Endometrial microvascular endothelial cells (primary cell): ENCODE data around the gene UBXN10. TPM values are rescaled to one million over a fixed set of nuclear protein-coding genes. Genes with fewer than 3 reads are reported as not detected.

ENCODE experiments used
- in situ Hi-C: cut with HindIII; loops from 2 replicates; pipeline ENCODE4 v1.10.0; 2017; ENCODE audit warnings: low sequenced_read_pairs, low pct_unique_long_range_greater_than_20kb; ENCODE audit errors: inconsistent ontology term
- total RNA-seq: library from RNA; depleted of rRNA; stranded (reverse); fragments of >200 nt; gene quantifications from one replicate; pipeline ENCODE4 v1.2.3, GENCODE V29; 2015; ENCODE audit errors: inconsistent ontology term

UBXN10 gene
- not detected for total RNA-seq

DNA sequence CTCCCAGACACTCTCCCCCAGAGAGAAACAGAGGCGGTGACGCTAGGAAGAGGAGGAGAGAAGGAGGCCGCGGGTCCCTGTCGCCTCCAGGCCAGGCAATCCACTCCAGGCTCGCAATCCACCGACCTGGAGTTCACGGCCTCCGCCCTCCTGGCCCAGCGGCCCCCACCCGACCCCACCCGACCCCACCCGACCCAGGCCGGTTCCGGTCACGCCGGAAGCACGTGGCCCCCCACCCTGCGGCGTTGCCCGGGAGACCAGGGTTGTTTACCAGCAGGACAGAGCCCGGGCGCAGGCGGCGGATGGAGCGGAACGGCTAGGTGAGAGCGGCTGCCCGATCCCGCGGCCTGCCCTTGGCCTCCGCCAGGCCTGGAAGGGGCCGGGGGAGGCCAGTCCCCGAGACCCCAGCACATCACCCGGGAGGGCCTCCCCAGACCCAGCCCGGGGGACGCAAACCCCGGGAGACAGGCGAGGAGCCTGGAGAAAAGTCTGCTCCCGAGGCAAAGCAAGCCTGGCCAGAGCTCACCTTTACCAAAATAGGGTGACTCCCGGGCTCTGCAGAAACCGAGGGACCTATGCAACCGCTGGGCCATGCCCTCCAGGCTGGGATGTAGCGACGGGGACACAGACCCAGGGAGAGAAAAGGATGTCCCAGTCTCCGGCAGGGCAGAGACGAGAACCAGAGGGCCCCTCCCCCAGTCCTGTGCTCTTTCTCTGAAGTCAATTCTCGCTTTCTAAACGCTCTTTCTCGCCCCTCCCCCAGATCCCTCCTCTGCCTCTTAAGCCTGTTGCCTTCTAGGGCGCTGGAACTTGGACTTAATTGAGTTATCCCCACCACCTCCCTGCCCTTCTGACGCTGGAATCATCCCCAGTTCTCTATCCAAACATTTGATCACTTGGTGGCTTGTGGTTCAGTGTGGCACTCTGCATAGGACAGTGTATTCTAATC lies at the start of gene UBXN10, which contains the start of gene PLA2G2C:
TSS of gene UBXN10 (plus strand) at position 263 of the 949 bp plus-strand sequence. CDS start 4,466 bp downstream, outside the sequence.
TSS of gene PLA2G2C (minus strand) at position 685 of the 949 bp plus-strand sequence. CDS start 9,155 bp downstream, outside the sequence.
- in situ Hi-C loops, result no loop called here

DNA sequence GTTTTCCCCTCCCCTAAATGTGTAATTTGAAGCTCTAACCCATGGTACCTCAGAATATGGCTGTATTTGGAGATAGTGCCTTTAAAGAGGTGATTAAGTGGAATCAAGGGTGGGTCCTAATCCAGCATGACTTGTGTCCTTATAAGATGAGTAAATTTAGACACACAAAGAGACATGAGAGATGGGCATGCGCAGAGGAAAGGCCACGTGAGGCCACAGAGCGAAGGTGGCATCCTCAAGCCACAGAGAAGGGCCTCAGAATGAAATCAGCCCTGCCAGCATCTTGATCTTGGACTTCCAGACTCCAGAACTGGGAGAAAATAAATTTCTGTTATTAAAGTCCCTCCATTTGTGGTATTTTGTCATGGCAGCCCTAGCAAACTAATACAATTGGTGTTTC lies 49.6 kb upstream of the UBXN10 start:
- in situ Hi-C loops, result no loop called here

GRCh38 chr1:20137055-20137454 lies 48.8 kb upstream of the UBXN10 start:
- in situ Hi-C loops, result no loop called here

- in situ Hi-C loops, result no loop called here
These were observed 48.3 kb upstream of the UBXN10 start for GRCh38 chr1:20137604-20138003.

- in situ Hi-C loops, result no loop called here
These were observed 47.5 kb upstream of the UBXN10 start for GRCh38 chr1:20138346-20138745.

DNA sequence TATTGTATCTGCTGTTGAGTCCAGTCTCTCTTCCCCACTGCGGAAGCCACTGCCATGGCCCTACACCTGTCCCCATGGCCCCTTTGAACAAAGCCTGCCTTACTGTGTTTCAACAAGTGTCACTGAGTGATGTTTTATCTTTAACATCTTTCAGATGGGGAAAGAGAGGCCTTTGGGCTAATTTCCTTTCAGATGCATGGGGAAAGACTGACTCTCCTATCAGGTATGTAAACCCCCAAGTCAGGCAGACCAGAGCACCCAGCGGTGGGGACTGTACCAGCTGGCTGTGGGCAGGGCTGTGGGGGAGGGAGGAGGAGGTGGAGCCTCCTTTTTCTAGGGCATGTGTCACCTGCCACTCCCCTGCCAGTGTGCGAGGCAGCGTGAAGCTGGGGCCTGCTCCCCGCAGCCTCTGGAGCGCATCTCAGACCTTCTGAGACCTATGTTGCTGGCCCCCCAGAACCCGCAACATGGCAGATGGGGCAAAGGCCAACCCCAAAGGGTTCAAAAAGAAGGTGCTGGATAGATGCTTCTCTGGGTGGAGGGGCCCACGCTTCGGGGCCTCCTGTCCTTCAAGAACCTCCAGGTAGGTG lies 46.8 kb upstream of the UBXN10 start, which contains the start of gene PLA2G2F:
TSS of gene PLA2G2F (plus strand) at position 363 of the 590 bp plus-strand sequence. CDS start at position 468, 105 bp downstream.
- in situ Hi-C loops, result no loop called here

- in situ Hi-C loops, result no loop called here
These were observed 45.9 kb upstream of the UBXN10 start for GRCh38 chr1:20139776-20140612.

- in situ Hi-C loops, result no loop called here
These were observed 44.9 kb upstream of the UBXN10 start for GRCh38 chr1:20141001-20141400.

- in situ Hi-C loops, result no loop called here
These were observed 44.4 kb upstream of the UBXN10 start for GRCh38 chr1:20141466-20141865.

DNA sequence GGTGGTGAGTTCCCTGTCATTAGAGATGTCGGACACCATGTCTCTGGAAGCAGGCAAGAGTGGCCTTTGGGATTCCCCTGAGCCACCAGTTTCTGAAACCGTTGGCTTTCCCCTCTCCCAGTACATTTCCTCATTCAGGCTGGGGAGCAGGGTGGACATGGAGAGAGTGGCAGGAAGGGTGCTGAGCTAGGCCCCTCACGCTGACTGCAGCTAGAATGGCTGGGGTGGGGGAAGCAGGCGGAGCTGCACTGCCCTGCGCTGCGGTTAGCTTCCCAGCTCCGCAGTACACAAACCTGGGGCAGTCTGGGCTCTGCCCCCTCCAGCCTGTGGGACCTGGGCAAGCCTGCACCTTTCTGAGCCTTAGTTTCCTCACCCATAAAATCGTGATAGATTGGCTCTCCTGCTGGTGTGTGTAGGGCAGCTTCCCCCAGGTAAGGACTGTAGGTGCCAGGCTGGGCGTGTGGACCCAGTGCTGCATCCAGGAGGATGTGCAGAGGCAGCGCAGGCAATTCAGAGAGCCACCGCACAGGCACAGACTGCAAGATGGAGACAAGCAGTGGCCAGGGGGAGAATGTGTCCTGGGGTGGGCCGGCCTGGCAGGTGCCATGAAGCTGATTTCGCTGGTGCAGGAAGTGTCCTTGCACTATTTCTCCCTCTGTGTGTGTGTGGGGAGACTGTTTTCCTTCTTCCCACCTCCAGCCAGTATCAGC lies 43.7 kb upstream of the UBXN10 start:
- in situ Hi-C loops, result no loop called here

- in situ Hi-C loops, result no loop called here
These were observed 42.6 kb upstream of the UBXN10 start for GRCh38 chr1:20143318-20143717.

GRCh38 chr1:20143734-20144565 lies 41.9 kb upstream of the UBXN10 start:
- in situ Hi-C loops, result no loop called here

DNA sequence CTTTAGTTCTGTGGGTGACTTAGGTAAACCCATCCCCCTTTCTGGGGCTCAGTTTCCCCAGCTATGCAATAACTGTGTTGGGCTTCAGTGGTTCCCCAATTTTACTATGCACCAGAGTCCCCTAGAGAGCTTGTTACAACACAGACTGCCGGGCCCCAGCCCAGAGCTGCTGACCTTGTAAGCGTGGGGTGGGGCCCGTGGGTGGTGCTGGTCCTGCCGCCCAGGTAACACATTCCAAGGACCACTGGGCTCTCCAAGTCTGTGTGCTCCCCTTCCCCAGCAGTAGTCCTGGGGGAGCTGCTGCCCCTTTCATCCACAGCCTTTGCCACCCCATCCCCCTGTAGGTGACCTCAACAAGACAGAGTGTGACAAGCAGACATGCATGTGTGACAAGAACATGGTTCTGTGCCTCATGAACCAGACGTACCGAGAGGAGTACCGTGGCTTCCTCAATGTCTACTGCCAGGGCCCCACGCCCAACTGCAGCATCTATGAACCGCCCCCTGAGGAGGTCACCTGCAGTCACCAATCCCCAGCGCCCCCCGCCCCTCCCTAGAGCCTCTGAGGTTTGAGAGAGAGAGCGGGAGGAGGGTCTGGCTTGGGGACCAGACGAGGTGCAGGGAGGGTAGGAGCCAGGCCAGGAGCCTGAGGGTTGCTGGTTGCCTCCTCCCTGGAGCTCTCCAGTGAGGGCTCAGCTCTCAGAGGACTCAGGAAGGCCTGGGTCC lies 37.9 kb upstream of the UBXN10 start:
- in situ Hi-C loops, result no loop called here

DNA sequence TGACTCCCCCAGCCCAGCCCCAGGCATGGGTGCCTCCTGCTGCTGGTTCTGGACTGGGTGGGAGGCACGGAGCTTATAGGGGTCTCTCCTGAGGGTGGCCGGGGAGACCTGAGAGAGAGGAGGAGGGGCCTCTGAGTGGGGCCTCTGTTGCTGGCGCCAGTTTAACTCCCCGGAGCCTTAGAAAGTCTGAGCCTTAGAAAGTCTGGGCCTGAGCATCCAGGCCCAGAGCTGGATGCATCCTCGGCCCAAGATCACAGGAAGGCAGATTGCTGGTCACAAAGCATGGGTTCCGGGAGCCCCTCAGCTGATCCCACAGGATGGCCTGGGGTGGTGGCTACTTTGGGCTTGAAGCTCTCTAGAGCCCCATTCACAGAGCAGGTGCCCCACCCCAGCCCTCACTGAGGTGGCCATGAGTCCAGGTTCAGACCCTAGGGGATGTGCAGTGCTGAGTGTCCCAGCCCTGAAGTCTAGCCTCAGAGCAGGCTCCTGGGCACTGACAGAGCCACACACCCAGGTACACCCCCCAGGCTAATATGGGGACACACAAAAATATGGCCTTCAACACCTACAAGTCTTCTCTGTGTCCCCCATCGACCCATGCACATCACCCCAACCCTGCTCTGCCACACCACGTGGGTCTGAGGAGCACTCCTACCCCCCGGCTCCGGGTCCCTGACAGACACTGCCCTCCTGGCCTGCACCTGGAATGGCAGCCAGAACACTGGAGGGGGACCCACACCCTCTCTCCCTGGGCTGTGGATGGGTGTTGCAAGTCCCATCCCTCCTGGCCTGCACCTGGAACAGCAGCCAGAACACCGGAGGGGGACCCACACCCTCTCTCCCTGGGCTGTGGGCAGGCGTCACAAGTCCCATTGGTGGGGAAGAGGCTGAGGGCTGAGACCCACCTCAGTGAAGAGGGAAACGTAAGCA lies 37.1 kb upstream of the UBXN10 start:
- in situ Hi-C loops, result no loop called here

GRCh38 chr1:20149601-20150325 lies 36.1 kb upstream of the UBXN10 start:
- in situ Hi-C loops, result no loop called here
